NCI-H2029 (cell line): Measurements from ENCODE around the gene NKX2-8.
"Not testable (repeated sequence)": the region's sequence is repeated elsewhere in the genome, so short reads cannot be mapped to it uniquely, and the experiment has no call there.

ENCODE experiments used
- DNase-seq: peaks from one replicate; lab custom pipeline; 2025; lab: John Stamatoyannopoulos, UW

The NKX2-8 gene

DNA sequence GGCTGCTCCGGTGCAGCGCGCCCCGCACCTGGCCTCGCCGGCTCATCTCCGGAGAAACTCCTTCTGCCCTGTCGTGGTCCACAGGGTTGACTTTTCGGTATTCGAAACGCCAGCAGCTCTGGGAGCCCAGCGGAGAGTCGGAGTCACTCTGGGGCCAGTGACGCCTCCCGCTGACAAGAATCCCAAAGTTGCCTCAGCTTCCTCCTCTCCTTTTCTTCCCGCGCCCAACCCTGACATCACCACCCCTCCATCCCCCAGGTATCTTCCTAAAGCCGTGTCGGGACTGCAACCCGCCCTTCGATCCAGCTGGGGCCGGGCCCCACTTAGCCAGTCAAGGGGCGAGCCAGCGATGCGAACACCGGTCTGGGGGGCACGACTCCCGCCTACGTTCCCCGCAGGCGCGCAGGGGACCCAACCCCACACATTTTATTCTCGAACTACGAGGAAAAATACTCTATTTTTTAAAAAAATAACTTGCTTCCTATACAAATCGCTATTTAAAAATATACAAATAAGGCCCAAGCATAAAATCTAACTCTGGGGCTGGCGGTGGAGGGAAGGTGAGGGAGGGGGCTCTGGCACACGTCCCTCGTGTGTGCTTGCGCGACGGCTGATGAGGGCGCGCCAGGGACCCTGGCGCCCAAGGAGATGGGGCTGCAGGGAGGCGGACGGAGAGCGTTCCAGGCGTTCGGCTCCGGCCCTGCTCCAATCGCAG is 2.1 kb downstream of the NKX2-8 start:
- DNase-seq, result no peak

DNA sequence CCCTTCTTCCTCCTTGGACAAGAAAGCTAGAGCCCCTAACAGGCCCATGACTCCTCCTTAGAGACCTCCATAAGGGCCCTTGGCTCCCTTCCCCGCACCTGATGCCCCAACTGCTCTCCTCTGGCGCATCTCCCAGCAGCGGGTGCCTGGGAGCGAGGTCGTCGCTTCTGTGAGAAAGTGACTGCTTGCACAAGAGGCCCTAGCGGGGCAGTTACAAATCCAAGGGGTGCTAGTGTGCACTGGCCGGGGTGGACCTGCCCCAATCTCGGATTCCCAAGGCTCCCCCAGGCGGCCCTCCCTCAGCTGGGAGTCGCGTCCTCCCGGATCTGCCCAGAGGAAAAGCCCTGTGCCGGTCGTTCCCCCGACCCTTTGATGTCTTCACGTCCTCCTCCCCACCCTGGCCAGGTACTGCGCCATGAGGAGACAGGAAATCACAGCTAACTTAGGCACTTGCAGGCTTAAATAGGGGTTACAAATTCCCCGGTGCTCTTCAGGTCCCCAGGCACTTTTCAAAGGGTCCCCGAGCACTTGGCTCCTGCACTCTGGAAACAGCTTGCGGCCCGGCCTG is 2.8 kb downstream of the NKX2-8 start:
- no peak for DNase-seq

DNA sequence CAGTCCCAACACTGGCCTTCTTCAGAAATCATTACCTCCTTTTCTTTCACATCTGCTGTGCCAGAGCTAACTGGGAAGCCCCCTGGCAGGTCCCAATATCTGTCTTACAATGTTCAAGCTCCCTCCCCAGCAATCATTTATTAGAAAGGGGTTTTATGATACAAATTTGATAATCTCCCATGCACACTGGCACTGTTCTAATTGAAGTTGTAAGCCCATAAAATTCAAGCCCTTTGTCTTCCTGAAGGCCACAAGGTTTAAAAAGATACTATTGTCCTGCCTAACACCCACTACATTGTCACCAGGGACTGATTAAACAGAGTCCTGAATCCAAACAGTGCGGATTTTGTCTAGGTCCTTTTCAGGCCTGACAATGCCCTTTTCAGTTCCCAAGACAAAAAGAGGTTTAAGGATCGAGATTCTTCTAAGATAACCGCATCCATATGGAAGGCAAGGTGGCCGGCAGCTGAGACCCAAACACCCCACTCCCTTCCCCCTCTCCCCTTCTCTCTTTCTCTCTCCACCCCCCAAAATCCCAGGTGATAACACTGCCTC is 3.3 kb downstream of the NKX2-8 start:
- no peak for DNase-seq

DNA sequence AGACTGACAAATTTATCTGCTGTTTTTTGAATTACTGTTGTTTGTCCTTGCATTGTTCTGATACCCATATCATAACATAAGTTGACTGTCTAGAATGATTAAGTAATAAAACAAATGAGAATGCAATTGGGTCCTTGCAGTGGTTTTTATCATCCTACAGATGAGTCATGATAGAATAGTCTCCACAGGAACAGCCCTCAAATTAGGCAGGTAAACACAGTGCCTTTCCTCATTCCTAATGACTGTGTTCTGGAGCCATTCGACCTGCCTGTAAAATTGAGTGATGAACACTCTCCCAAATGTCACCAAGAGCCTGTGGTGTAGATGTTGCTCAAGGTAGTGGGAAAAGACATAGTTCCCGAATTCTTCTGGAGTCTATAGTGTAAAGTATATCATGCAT is 12.3 kb downstream of the NKX2-8 start:
- DNase-seq, result no peak

DNA sequence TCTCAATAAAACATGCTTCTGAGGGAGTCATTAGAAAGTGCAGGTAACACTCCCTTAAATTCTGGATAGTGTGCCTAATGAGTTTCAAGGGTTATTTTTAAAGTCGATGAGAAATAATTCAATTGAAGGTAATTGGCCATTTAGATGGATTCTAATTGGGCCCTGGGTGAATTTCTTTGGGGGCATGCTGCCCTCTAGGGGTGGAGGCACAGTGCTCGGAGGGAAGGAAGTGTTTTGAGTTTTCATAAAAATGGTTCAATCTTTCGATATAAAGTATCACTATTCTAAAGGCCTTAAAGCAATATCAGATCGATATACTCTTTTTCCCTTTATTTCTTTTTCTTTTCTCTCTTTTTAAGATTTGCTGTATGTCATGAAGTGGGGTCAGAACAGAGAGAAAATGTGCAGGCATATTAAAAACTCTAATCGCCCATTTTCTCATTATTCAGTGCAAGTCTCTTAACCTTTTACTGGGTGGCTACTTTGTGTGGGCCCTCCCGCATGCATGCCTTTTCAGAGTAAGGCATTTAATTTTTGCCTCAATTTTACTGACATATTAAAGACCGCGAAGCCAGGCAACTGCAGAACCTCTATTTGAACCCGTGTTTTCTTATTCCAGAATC is 25.5 kb downstream of the NKX2-8 start:
- DNase-seq, result no peak

DNA sequence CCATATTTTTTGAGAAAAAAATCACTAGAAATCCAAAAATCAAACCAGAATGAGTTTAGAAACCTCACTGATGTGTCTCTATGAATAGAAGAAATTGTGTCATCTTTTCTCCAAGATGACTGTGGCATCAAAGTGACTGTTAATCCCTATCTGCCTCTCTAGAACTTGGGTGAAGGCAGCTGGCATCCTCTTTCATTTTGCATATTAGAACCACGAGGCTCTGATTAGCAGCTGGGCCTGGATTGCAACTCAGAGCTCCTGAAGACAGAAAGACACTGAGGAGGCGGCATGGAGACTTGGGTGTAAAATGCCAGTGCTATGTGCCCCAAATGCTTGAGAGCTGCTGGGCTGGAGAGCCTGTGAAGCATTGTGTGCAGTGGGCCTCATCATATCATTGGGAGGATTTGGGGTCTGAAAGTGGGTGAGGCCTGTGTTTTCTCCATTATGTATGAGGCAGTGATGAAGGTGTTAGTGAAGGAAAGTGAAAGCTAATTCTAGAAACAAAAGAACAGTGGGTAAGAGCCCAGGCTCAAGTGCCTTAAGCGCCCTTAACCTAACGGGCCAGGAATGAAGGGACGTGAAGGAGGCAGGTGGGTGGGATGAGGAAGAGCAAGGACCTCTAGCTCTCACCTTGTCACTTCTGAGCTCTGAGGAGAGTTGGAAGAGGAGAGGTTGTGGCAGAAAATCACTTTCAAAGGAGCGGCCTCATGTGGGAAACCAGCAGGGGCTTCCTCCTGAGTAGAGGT is 26.2 kb downstream of the NKX2-8 start:
- DNase-seq, result no peak

DNA sequence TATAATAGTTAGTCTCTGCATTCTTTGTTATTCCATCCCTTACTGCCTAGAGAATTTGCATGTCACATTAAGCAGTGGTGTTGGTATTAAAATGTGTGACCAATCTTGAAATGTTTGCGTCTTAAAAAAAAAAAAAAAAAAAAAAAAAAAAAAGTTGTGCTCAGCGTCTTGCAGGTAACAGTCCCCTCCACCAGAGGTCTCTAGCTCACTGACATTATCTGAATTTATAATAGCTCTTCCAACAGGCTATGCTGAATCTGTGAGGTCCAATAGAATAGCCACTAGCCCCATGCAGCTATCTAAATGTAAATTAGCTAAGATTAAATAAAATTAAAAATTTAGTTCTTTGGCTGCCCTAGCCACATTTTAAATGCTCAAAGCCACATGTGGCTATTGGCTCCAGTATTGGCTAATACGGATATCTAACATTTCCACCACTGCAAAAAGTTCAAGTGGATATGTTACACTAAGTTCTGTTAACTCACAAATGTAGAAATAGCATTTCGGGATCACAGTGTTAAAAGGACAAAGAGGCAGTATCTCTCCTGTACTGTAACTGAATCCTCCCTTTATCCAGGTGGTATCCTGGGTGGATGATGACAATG is 28.7 kb downstream of the NKX2-8 start:
- DNase-seq, result peak; percentile 77

DNA sequence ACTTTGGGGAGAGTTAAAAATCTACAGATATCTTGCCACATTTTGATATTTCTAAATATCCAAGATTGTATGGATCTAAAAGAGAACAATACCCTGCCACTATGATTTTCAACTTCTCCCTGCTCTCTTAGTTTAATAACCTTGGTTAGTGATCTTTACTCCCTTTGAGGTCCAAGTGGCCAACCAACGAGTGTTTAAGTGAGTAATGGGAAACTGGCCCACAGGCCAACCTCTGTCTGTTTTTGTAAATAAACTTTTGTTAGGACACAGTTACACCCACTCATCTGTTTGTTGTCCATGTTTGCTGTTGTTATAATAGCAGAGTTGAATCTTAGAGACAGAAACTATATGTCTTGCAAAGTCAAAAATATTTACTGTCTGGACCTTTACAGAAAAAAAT is 31.5 kb downstream of the NKX2-8 start:
- DNase-seq, result no peak

DNA sequence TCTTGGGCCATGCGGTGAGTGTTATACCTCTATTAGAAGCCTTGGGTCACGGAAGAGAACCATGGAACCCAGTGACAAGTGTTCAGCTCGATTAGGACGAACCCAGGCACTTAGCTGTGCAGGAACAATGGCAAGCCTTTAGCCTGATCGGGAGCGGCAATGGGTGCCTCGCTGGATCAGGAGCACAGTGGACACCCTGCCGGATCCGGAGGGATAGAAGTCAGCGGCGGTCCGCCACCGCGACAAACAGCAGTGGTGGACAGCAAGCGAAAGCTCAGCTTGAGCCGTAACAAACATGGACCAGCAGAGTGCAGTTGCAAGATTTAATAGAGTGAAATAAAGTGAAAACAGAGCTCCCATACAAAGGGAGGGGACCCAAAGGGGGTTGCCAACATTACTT is 38.1 kb downstream of the NKX2-8 start:
- DNase-seq, result not testable (repeated sequence)

DNA sequence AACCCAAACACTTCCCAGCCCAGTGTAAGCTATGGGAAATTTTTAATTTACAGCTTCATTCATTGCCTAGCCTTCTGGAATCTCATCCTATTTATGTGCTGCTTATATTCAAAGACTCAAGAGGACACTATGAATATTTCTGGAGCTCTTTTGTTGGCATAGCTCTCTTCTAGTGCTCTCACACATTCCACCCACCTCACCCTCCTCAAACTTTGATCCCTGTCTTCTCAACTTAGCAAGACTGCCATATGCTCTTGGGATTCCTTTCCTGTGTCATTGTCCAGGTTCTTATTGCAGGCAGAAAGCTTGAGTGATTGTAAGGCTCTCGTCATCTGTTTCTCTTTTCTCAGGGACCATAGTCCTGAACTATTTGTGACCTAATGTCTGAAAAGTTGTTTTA is 44.4 kb downstream of the NKX2-8 start:
- no peak for DNase-seq
